ENCODE results near the gene MTG2.
"Not testable (repeated sequence)": the region's sequence is repeated elsewhere in the genome, so short reads cannot be mapped to it uniquely, and the experiment has no call there.

The MTG2 gene

GRCh38 chr20:62146019-62146755 lies 36.6 kb upstream of the MTG2 start:
- DNase-seq: no peak

- no peak for DNase-seq
These were observed 35.7 kb upstream of the MTG2 start for GRCh38 chr20:62147125-62147524.

DNA sequence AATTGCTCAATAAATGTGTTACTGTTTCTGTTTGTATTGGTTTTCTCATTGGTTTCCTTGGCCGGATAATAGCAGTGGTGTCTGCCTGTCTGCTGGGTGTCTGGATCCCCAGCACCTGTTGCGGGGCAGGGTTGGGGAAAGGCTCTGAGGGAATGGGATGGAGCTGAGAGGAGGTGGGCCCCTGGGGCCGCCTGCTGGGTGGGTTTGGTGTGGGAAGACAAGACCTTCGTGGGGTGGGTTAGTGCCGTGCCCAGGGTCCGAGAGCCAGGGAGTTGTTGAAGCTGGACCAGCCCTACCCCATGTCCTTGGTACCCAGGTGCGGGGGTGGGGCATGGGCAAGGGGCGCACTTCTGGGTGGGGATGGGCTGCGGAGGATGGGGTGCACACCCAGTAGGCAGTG lies 35.3 kb upstream of the MTG2 start:
- DNase-seq: no peak

DNA sequence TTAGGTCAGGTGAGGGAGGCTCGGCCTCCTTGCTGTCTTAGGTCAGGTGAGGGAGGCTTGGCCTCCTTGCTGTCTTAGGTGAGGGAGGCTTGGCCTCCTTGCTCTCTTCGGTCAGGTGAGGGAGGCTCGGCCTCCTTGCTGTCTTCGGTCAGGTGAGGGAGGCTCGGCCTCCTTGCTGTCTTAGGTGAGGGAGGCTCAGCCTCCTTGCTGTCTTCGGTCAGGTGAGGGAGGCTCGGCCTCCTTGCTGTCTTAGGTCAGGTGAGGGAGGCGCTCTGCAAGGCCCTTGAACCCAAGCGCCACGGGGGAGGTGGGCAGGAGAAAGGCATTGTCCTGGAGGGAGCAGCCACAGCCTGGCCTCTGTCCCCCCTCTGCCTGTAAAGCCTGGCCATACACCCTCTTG lies 34.4 kb upstream of the MTG2 start:
- DNase-seq: not testable (repeated sequence)

DNA sequence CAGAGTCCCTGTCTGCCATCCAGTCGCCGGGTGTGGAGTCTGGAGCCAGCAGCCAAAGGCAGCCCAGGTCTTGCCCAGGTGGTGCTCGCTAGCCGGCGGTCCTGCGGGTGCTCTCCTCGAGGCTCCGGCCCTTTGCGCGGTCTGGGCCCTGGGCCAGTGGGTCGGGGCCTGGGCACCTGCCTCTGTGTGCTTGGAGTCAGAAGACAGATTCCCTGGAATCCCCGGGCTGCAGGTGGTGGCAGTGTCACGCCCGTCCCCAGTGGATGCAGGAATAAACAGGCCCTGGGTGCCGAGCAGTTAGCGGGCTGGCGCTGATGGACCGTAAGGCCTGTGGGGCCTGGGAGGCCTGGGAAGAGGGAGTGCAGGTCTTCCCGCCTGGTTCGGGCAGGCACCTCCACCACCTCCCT lies 33.9 kb upstream of the MTG2 start:
- no peak for DNase-seq

DNA sequence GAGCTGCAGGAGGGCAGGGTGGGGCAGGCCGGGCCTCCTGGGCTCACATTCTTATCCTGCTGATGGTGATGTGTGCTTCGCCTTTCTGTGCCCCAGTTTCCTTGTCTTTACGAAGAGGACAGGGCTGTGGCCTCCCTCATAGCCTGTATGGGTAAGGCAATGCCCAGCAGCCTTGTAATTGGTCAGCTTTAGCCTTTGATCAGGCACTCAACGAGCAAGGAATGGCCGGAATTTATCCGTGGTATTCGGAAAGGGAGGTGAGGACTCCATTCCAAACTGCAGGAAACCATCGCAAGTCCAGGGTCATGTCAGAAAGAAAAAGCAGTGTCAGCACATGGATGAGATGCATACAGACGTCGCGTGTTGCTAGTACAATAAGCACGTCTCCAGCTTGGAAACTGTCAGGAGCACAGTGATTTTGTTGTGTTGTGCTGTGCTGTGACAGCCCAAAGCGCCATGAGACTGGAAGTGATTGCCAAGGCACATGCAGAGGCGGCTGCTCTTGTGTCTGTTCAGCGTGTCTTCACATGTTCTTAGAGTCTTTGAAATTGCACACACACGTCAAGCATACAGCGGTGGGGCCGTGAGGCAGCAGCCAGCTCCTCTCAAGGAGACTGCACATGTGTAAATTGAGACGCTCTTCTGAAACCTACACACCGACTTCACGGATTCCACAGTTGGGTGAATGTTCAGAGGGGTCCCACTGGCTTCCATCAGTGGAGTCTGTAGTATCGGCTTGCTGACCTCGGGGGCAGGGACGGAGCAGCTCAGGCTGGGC lies 33.1 kb upstream of the MTG2 start:
- no peak for DNase-seq

DNA sequence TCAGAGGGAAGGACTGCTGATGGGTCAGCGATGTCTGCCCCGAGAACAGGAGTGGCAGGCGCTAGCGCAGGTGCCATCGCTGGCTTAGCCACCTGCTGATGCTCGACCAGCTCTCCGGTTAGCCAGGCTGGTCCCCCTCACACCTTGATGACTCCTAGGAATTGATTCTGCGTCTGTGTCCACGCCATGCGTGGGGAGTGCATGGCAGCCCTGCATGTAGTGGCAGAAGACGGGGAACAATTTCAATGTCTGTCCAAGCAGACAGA lies 32.6 kb upstream of the MTG2 start:
- DNase-seq: no peak

- no peak for DNase-seq
These were observed 31.6 kb upstream of the MTG2 start for GRCh38 chr20:62151225-62151624.

DNA sequence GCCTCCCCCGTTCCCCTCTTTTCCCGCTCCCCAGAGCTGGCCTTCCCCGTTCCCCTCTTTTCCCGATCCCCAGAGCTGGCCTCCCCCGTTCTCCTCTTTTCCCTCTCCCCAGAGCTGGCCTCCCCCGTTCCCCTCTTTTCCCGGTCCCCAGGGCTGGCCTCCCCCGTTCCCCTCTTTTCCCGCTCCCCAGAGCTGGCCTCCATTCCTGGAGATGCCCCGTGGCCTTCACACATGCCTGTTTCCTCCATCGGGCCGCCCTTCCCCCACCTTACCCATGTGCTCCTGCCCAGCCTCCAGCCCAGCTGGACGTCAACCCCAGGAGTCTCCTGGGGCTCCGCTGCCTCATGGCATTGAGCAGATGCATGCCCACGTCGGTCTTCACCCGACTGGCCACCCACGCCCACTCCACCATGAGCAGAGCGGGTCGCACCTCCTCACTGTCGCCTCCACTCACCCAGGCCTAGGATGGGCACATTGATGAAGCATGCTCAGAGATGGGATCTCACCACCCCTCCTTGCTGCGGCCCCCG lies 30.9 kb upstream of the MTG2 start:
- no peak for DNase-seq

DNA sequence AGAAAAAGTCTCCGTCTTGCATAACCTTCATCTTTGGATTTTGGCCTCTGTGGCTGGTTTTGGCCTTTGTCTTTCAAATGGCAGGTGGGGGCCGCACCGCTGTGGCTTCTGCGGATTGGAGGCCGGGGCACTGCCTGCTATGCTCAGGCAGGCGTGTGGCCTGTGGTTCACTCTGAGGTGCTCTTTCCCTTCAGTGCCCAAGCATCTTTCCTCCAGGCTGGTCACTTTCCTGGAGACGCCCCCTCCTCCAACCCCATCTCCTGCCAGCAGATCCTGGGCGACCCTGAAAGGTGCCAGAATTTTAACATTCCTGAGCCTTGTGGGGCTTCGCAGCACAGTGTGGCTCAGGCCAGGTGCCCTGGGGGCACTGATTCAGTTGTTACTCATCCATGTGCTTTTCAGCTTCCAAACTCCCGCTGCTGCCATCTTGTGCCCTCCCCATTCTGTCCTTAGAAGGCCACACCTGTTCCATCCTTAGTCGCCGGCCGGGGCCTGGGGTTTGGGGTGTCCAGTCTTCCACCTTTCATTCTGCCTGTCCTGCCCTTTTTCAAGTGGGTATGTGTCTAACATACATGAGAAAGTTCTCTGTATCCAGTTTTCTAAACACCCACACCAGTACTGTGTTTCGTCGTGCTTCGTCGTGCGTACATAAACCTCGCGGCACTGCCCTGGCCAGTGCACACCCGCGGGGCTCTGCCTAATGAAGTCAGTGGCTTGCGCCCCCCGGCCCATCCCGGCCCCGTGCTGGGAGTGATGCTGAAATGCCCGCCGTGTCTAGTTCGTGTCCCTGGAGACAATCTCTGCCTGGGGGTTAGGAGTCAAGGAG lies 27.2 kb upstream of the MTG2 start:
- no peak for DNase-seq

GRCh38 chr20:62156254-62156556 lies 26.6 kb upstream of the MTG2 start:
- no peak for DNase-seq

GRCh38 chr20:62156592-62157386 lies 26.0 kb upstream of the MTG2 start:
- no peak for DNase-seq

DNA sequence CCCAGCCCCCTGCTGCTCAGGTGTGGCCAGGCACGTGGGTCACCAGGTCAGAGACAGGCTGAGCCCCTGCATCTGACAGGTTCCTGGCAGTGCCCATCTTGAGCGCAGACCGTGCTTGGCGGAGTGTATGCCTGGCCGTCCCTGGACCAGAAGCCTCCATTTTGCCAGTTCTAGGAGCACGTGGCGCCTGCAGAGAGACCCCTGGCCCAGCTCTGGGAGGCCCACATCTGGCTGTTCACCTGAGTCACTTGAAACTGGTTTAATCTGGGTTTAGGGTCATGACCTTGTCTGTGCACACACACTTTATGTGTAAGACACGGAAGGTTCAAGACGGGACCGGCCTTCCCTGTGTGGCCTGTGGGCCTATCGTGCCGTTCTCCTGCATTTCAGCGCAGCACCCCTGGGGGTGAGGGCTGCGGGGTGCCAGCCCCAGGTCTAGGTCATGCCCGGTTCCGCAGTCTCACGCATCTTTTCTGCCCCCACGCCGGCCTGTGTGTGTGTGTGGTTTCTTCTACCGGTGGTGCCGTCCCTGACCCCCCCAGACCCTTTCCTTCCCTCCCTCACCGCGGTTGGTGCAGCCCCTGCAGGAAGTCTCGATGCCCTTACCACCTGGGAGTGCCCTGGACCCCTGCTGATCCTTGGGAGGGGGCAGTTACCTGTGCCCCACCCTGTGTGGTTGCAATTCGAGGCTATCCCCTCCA lies 25.3 kb upstream of the MTG2 start:
- DNase-seq: no peak

GRCh38 chr20:62158088-62158400 lies 24.8 kb upstream of the MTG2 start:
- DNase-seq: no peak

GRCh38 chr20:62158541-62158940 lies 24.3 kb upstream of the MTG2 start:
- DNase-seq: no peak

- no peak for DNase-seq
These were observed 23.8 kb upstream of the MTG2 start for GRCh38 chr20:62159052-62159451.

- no peak for DNase-seq
These were observed 23.0 kb upstream of the MTG2 start for GRCh38 chr20:62159839-62160238.

GRCh38 chr20:62160253-62160652 lies 22.6 kb upstream of the MTG2 start:
- DNase-seq: no peak

GRCh38 chr20:62160876-62161275 lies 22.0 kb upstream of the MTG2 start:
- DNase-seq: no peak

- DNase-seq: no peak
These were observed 21.5 kb upstream of the MTG2 start for GRCh38 chr20:62161347-62161746.

GRCh38 chr20:62162765-62163484 lies 19.9 kb upstream of the MTG2 start:
- DNase-seq: no peak

DNA sequence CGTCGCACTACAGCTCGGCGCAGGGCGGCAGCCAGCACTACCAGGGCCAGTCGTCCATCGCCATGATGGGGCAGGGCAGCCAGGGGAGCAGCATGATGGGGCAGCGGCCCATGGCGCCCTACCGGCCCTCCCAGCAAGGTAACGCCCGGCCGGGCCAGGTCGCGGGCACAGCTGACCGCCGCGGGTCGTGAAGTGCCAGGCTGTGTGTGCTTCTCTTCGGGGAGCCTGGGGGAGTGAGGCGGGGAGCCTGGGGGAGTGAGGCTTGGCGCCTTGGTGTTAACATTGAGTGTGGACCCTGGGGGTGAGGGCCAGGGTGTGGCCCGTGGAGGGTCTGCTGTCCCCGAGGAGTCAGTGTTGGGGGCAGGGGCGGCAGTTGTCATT lies 19.4 kb upstream of the MTG2 start:
- DNase-seq: no peak
